NCI-H1417 (cell line): ENCODE measurements around the gene NABP1.

Experiments used
- DNase-seq, 3 experiments: peaks; one replicate each; lab custom pipeline; 2025; lab: John Stamatoyannopoulos, UW

NABP1 gene

GRCh38 chr2:191707542-191707941, 29.6 kb downstream of the NABP1 start:
- no peak for DNase-seq

- DNase-seq: no peak
Measured at GRCh38 chr2:191710411-191710900, 32.5 kb downstream of the NABP1 start.

GRCh38 chr2:191711621-191712020, 33.7 kb downstream of the NABP1 start:
- no peak for DNase-seq

- no peak for DNase-seq
Measured at GRCh38 chr2:191713837-191714236, 35.9 kb downstream of the NABP1 start.

GRCh38 chr2:191714925-191715324, 37.0 kb downstream of the NABP1 start:
- DNase-seq: peak; percentile 46 to 79 (median 54)

- DNase-seq: no peak
Measured at GRCh38 chr2:191715471-191715870, 37.5 kb downstream of the NABP1 start.

- no peak for DNase-seq
Measured at GRCh38 chr2:191719261-191719660, 41.3 kb downstream of the NABP1 start.

- DNase-seq: no peak
Measured at GRCh38 chr2:191719938-191720337, 42.0 kb downstream of the NABP1 start.

- no peak for DNase-seq
Measured at GRCh38 chr2:191721331-191721730, 43.4 kb downstream of the NABP1 start.

GRCh38 chr2:191724015-191724414, 46.1 kb downstream of the NABP1 start:
- DNase-seq: peak in 2 of 3 experiments; percentile 20 to 22

GRCh38 chr2:191728750-191729624, 51.1 kb downstream of the NABP1 start:
- DNase-seq: no peak

GRCh38 chr2:191730263-191730662, 52.3 kb downstream of the NABP1 start:
- no peak for DNase-seq
